AG10803 (cell line): ENCODE measurements around the gene STRBP.

Experiments
- DNase-seq: peaks from one replicate; pipeline ENCODE4 v3.0.0; 2010; ENCODE audit warnings: low read depth
- H3K4me3 ChIP-seq: 2 replicates; pipeline ENCODE4 v1.5.1; 2011; ENCODE audit warnings: mild to moderate bottlenecking, low read length, control low read depth
- TF ChIP-seq, protein P1 (sequence below): conservative IDR thresholded peaks from 2 replicates; pipeline ENCODE4 v1.5.1; 2011; ENCODE audit warnings: mild to moderate bottlenecking, low read length, control low read depth, inconsistent platforms

Gene STRBP

DNA sequence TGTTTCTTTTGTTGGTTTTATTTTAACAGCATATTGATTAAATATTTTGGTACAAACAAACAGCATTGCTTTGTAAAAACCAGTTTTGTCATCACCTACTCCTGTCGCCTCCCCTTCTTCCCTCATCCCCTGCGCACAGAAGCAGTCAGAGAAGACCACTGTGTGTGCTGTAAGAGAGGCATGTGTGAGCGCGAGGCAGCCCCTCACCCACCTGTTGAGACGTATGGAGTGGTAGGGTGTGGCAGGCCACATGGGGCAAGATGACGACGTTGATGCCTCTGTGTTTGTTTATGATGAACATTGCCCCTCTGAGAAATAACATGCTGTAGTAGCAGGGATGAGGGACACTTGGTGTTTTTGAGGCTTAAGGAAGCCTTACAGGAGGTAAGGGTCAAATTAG lies 163.6 kb downstream of the STRBP start:
- H3K4me3 ChIP-seq: no peak overlapping the region
- TF ChIP-seq, protein P1, sequence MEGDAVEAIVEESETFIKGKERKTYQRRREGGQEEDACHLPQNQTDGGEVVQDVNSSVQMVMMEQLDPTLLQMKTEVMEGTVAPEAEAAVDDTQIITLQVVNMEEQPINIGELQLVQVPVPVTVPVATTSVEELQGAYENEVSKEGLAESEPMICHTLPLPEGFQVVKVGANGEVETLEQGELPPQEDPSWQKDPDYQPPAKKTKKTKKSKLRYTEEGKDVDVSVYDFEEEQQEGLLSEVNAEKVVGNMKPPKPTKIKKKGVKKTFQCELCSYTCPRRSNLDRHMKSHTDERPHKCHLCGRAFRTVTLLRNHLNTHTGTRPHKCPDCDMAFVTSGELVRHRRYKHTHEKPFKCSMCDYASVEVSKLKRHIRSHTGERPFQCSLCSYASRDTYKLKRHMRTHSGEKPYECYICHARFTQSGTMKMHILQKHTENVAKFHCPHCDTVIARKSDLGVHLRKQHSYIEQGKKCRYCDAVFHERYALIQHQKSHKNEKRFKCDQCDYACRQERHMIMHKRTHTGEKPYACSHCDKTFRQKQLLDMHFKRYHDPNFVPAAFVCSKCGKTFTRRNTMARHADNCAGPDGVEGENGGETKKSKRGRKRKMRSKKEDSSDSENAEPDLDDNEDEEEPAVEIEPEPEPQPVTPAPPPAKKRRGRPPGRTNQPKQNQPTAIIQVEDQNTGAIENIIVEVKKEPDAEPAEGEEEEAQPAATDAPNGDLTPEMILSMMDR: no peak
- no peak for DNase-seq

DNA sequence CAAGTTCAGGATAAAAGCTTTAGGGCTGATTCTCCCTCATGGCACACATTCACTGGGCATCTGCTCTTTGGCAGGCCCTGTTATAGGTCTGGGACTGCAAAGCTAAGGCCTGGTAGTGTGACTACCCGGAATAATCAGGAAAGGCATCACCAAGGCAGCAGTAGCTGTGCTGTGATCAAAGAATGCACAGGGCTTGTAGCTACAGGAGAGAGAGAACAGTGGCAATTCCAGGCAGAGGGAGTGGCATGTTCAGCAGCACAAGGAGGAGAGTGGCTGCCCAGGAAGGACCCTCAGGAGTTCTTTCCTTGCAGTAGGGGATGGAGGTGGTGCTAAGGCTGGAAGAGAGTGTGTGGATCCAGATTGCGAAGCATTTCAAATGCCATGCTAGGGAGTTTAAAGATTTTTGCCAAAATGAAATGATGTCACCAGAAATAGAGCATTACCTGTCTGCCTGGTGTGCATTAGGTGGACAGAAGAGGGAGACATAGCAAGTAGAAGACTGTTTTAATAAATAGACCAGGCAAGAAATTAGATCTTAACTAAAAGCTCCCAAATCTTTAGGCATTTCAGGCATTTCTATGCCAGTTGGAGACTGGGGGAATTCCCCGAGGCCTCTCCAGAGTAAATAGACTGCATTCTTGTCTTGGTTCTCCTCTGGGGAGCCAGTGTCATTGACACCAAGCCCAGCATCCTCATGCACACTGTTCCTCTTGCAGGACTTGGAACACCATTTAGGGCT lies 165.8 kb downstream of the STRBP start:
- TF ChIP-seq, protein P1: peak; percentile 12; the same call in 1 of the 2 replicates
- H3K4me3 ChIP-seq: no peak overlapping the region

DNA sequence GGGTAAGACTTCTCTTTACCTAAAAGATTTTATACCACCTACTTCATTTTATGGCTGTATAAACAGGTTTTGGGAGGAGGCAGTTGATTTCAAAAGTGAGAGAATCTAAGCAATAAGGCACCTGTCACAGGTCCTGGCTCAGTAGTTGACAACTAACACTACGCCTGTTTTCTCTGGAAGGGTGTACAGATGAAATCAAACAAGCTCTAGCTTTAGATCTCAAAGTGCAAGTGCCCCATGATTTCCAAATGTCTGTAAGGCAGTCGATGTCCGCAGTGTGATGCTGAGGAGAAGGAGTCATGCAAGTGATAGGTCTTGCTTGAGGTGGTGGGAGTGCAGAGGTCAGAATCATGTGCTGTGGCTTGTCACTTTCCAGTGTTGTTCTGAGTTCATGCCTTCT lies 168.8 kb downstream of the STRBP start:
- no peak overlapping the region for H3K4me3 ChIP-seq
- DNase-seq: no peak
- TF ChIP-seq, protein P1: no peak

More for the DNA sequence above, 165.8 kb downstream of the STRBP start:
- no peak for DNase-seq

DNA sequence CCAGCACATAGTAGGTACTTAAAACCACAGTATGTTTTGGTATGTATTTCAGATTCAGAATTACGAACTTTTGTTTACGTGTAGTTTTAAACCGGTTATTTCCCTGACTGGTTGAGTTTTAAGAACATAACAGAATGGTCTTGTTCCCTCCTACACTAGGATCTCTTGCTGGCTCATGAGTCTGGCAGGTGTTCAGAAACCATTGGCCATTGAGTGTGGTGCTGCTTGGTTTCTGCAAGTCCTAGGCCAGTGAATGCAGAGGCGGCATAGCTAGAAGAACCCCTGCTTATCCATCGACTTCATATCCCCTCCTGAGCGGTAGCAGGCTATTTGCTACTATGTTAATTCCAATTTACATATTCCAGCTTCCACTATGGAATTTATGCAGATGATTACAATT lies 169.3 kb downstream of the STRBP start:
- TF ChIP-seq, protein P1: no peak
- H3K4me3 ChIP-seq: no peak overlapping the region
- no peak for DNase-seq

DNA sequence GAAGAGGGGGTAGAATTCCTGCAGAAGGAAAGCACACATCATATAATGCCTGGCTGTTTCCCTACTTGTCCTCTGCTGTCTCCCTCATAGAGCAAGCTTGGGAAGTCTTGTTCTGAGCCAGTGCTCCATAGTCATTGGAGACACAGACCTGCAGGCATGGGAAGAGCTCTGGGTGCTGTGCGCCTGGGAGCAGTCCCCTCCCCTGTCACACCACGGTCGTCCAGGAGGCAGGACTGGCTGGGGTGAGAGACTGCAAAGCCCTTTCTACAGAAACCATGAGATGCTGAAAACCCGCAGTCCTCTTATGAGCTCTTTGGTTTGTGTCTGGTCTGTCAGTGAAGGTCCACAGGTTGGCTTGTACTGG lies 170.3 kb downstream of the STRBP start:
- DNase-seq: no peak
- TF ChIP-seq, protein P1: no peak
- H3K4me3 ChIP-seq: no peak overlapping the region

DNA sequence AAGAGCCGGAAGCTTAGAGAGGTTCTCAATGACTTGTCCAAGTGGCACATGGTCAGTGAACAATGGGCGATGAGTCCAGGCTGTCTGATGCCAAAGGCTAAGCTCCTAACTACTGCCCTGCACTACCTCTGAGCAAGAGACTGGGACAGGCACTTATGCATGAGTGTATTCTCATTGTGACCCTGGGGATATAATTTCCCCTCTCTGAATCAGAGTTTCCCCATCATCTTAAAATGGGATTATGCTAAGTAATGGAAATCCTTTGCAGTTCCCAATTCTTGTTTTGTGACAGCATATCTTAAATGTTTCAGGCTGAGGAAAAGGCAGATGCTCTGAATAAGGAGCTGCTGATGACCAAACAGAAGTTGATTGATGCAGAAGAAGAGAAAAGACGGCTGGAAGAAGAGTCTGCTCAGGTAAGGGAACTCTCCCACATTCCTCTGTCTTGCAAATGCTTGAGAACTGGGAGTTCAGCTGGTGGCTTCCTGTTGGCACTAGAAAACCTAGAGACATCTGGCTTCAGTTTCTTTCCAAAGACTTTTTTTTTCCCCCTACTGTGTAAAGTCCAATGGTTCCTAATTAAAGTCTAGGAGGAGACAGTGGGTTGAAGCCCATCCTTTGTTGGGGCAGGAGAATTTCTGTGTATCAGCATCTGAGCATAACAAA lies 170.8 kb downstream of the STRBP start:
- TF ChIP-seq, protein P1: no peak
- no peak overlapping the region for H3K4me3 ChIP-seq
- DNase-seq: no peak

DNA sequence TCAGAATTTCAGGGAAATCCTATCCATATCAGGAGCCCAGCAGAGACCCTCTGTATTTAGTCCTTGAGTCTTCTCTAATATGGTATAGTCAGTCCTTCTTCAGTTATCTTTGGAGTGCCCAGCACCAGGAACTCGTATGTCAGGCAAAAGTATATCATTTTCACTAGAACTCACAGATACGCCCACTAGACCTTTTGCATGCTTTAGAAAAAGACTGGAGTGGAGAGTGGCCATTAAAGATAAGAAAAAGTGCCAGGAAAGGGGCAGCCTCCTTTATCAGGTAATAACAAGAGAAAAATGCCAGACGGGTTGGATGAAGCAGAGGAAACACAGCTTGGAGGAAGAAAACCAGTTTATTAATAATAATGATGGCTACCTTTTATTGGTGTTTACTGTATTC lies 171.4 kb downstream of the STRBP start:
- no peak for DNase-seq
- TF ChIP-seq, protein P1: no peak

More for the DNA sequence above, 171.4 kb downstream of the STRBP start:
- H3K4me3 ChIP-seq: no peak overlapping the region
